Colon (tissue), 2 donors: Measurements from ENCODE around the gene ATP1A1.

Experiments used
- FAIRE-seq: peaks from 2 replicates; lab custom pipeline; 2012; peaks lifted over from hg19 to GRCh38; lab: Jason Lieb, UNC
- donor health status: control.
- donor health status: control.

ATP1A1 gene

GRCh38 chr1:116372651-116373430 is at the start of gene ATP1A1:
TSS of gene ATP1A1 (plus strand) at chr1:116373244. CDS start at chr1:116373512, 268 bp downstream.
- no peak for FAIRE-seq

GRCh38 chr1:116323491-116323890 is 49.6 kb upstream of the ATP1A1 start:
- no peak for FAIRE-seq

- no peak for FAIRE-seq
Measured at GRCh38 chr1:116324411-116324810, 48.6 kb upstream of the ATP1A1 start.

- no peak for FAIRE-seq
Measured at GRCh38 chr1:116325104-116325503, 47.9 kb upstream of the ATP1A1 start.

- no peak for FAIRE-seq
Measured at GRCh38 chr1:116325922-116326321, 47.1 kb upstream of the ATP1A1 start.

- no peak for FAIRE-seq
Measured at GRCh38 chr1:116326486-116326885, 46.6 kb upstream of the ATP1A1 start.

GRCh38 chr1:116328671-116329070 is 44.4 kb upstream of the ATP1A1 start:
- no peak for FAIRE-seq

- FAIRE-seq, result no peak
Measured at GRCh38 chr1:116329524-116330341, 43.3 kb upstream of the ATP1A1 start.

GRCh38 chr1:116330342-116330652 is 42.7 kb upstream of the ATP1A1 start:
- no peak for FAIRE-seq

- FAIRE-seq, result no peak
Measured at GRCh38 chr1:116330846-116331245, 42.2 kb upstream of the ATP1A1 start.

GRCh38 chr1:116331523-116331922 is 41.5 kb upstream of the ATP1A1 start:
- no peak for FAIRE-seq

GRCh38 chr1:116332451-116332850 is 40.6 kb upstream of the ATP1A1 start:
- no peak for FAIRE-seq

- no peak for FAIRE-seq
Measured at GRCh38 chr1:116333171-116334014, 39.7 kb upstream of the ATP1A1 start.

GRCh38 chr1:116334015-116334547 is 39.0 kb upstream of the ATP1A1 start:
- FAIRE-seq, result no peak

- no peak for FAIRE-seq
Measured at GRCh38 chr1:116334868-116335635, 38.0 kb upstream of the ATP1A1 start.

GRCh38 chr1:116335850-116336624 is 37.0 kb upstream of the ATP1A1 start:
- FAIRE-seq, result no peak

- FAIRE-seq, result no peak
Measured at GRCh38 chr1:116337398-116337797, 35.6 kb upstream of the ATP1A1 start.

GRCh38 chr1:116338400-116338799 is 34.6 kb upstream of the ATP1A1 start:
- no peak for FAIRE-seq

GRCh38 chr1:116340506-116341231 is 32.4 kb upstream of the ATP1A1 start:
- no peak for FAIRE-seq

GRCh38 chr1:116343019-116343418 is 30.0 kb upstream of the ATP1A1 start:
- FAIRE-seq, result no peak
